Activated B cell treated with CpG ODN at 0.5 μM for 24 hours (primary cell): ENCODE measurements around the gene CEP95. TPM values are rescaled to one million over a fixed set of nuclear protein-coding genes. Genes with fewer than 3 reads are reported as not detected.
"Not testable (repeated sequence)": the region's sequence is repeated elsewhere in the genome, so short reads cannot be mapped to it uniquely, and the experiment has no call there.

Source experiments
- ATAC-seq: fragments of 200-7000 bp; cut with Tn5 transposase; one replicate; pipeline ENCODE4 v1.10.0; 2021; ENCODE audit warnings: low read depth, mild to moderate bottlenecking, moderate library complexity
- CTCF ChIA-PET: fragments of 350-600 bp; sonication (Branson Sonifier 250); formaldehyde crosslinking; loops from one replicate; lab custom pipeline; 2021; ENCODE audit warnings: antibody characterized with exemption; lab: Charles Lee
- POLR2A ChIA-PET: fragments of 350-600 bp; sonication (Branson Sonifier 250); formaldehyde crosslinking; loops from one replicate; lab custom pipeline; 2021; ENCODE audit warnings: antibody characterized with exemption; lab: Charles Lee
- DNase-seq: peaks from one replicate; pipeline ENCODE4 v3.0.0; 2022
- H3K27ac Mint-ChIP-seq: one replicate; pipeline ENCODE4 v1.8.0; 2020; ENCODE audit warnings: mixed read lengths
- H3K27me3 Mint-ChIP-seq: one replicate; pipeline ENCODE4 v1.8.0; 2021; ENCODE audit warnings: mixed read lengths
- H3K36me3 Mint-ChIP-seq: one replicate; pipeline ENCODE4 v1.8.0; 2021; ENCODE audit warnings: low read depth, mixed read lengths
- H3K4me1 Mint-ChIP-seq: one replicate; pipeline ENCODE4 v1.8.0; 2021; ENCODE audit warnings: mixed read lengths
- H3K4me3 Mint-ChIP-seq: one replicate; pipeline ENCODE4 v1.8.0; 2020; ENCODE audit warnings: mild to moderate bottlenecking, mixed read lengths
- H3K9me3 Mint-ChIP-seq: one replicate; pipeline ENCODE4 v1.8.0; 2020; ENCODE audit warnings: mixed read lengths
- intact Hi-C: fragments of 100-400 bp; cut with micrococcal nuclease; formaldehyde crosslinking; loops from one replicate; pipeline ENCODE4 v1.15.1; 2024
- total RNA-seq: library from RNA; stranded (reverse); gene quantifications from 2 replicates; pipeline ENCODE4 v1.2.3, GENCODE V29; 2022
- TF ChIP-seq, protein P1 (sequence below): fragments of 200-600 bp; IDR thresholded peaks from one replicate; pipeline ENCODE4 v1.8.0; 2022; ENCODE audit warnings: antibody characterized with exemption, mild to moderate bottlenecking

Gene CEP95, protein sequence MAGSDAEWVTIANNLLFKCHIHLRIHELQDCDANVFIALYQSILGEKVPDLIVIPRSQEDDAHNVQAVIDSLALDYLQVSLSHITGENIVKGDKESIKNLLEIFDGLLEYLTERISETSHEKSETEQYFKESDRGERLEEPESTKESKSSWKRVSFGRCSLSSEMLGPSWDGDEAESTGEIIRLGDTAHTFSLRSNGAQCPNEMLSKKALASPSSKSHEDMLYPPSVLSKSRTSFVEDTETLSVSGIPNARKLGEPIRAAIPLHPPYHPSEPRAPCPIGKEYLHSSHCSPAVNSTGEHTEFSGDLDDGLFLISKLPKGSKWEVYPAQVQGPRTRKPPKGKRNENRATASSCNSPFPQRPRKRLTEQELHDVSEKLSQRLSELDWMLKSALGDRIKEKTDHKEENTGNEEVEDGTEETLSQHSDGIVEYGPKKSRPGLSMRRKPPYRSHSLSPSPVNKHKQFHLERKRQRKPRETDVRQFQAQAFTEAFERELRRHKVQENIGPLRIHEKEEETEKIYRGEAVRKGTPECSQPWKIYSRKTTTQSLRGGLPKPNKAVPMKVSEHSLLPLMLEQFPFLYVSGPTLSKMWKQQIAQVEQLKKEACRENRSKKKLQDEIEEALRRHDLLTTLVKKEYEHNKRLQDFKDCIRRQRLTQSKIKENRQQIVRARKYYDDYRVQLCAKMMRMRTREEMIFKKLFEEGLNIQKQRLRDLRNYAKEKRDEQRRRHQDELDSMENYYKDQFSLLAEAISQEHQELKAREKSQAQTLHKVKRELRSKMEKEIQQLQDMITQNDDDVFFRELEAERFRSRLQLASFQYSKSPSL
- total RNA-seq: 65.3 and 77.0 TPM in 2 replicates

DNA sequence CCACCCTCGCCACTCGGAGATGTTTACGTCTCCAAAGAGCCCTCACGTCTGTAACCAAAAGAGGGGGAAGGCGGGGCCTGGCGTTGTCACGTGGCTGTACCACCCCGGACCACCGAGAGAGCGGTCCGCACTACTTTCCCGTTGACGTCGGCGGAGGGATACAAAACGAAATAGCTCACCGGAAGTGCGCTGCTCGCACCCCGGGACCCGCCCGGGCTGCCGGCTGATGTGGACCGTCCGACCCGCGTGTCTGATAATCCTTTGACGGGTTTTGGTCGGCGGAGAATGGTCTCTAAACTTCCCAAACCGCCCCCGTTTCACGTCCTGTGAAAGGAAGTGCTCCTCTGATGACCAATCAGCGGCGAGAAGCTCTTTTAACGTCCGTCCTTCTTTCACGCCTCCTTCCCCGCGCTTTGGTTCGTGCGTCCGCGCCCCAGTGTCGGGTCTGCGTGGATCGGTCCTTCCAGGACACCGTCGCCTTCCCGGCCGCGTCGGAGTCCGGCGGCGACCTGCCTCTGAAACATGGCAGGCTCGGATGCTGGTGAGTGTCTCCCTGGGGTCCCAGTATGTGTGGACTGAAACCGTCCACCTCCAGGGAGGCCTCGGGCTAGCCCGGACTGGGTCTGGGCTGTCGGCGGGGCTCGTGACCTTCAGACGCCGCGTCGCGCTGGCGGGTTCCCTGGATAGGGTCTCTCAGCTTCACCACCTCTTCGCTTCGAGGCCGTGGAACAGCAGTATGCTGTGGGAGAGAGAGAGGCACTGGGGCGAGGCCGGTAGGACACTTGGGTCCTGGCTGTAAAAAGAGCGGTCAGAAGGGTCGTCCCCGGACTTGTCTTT lies at the start of gene CEP95:
Gene CEP95 (plus strand): TSS at position 402 of the 837 bp plus-strand sequence. CDS start 121 bp downstream, at position 523.
- H3K36me3 Mint-ChIP-seq: peaks cover 85% of the 10 kb centered on the region
- H3K27me3 Mint-ChIP-seq: no peaks in the 10 kb centered on the region
- peak within 1 kb of the TSS; percentile 100 for H3K27ac Mint-ChIP-seq
- ATAC-seq (peak; percentile 53), DNase-seq (peak; percentile 91)
- no peaks in the 10 kb centered on the region for H3K9me3 Mint-ChIP-seq
- H3K4me3 Mint-ChIP-seq: peak within 1 kb of the TSS; percentile 100
- intact Hi-C loops: loop anchor here (1.0 to 5.0 kb wide), 15 partner anchors 9 to 954 kb away; partner anchors contain the start of genes DCAF7, ERN1, FTSJ3 and GNA13
- CTCF ChIA-PET: interaction anchor here (1.0 to 3.6 kb wide), 6 partner anchors 14 to 188 kb away, joined by 3 to 55 read pairs (median 3); partner anchors contain the start of gene SMURF2
- TF ChIP-seq, protein P1, sequence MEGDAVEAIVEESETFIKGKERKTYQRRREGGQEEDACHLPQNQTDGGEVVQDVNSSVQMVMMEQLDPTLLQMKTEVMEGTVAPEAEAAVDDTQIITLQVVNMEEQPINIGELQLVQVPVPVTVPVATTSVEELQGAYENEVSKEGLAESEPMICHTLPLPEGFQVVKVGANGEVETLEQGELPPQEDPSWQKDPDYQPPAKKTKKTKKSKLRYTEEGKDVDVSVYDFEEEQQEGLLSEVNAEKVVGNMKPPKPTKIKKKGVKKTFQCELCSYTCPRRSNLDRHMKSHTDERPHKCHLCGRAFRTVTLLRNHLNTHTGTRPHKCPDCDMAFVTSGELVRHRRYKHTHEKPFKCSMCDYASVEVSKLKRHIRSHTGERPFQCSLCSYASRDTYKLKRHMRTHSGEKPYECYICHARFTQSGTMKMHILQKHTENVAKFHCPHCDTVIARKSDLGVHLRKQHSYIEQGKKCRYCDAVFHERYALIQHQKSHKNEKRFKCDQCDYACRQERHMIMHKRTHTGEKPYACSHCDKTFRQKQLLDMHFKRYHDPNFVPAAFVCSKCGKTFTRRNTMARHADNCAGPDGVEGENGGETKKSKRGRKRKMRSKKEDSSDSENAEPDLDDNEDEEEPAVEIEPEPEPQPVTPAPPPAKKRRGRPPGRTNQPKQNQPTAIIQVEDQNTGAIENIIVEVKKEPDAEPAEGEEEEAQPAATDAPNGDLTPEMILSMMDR: no peak
- POLR2A ChIA-PET: interaction anchor here (0.5 to 4.2 kb wide), 57 partner anchors 9 to 1786 kb away, joined by 3 to 295 read pairs (median 5); partner anchors contain the start of genes CCDC47, DDX42, ERN1 and GNA13
- H3K4me1 Mint-ChIP-seq: peaks cover 50% of the 10 kb centered on the region

DNA sequence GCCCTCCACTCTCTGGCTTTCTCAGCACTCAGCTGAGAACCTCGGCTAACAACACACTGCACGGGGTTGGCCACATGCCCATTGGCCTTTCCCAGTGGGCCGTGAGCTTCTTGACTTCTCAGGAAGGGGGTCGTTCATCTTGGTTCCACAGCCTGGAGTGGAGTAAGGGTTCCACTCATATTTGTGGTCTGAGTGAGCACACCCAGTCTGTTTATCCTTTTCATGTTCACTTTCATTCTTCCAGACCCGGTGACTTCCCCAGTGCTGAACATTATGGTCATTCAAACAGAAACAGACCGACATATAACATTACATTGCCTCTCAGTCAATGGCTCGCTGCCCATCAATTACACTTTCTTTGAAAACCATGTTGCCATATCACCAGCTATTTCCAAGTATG lies 49.6 kb upstream of the CEP95 start:
- DNase-seq (no peak), ATAC-seq (no peak)
- intact Hi-C loops: loop anchor here (2.0 to 10.0 kb wide), 4 partner anchors 18 to 1012 kb away; partner anchors contain the start of genes CYB561 and POLG2
- Mint-ChIP-seq H3K36me3 (peaks cover 32% of the 10 kb centered on the region), H3K27ac (peak overlapping the region; percentile 90), H3K9me3 (peaks cover 3% of the 10 kb centered on the region), H3K27me3 (no peaks in the 10 kb centered on the region), H3K4me1 (peaks cover 60% of the 10 kb centered on the region), H3K4me3 (no peak overlapping the region)
- CTCF ChIA-PET: interaction anchor here (1.9 kb wide), 1 partner anchor 34 kb away, joined by 8 read pairs; no protein-coding TSS in a partner anchor
- POLR2A ChIA-PET: interaction anchor here (0.7 to 3.8 kb wide), 7 partner anchors 10 to 614 kb away, joined by 3 to 43 read pairs (median 7); partner anchors contain the start of genes CEP95, DDX5, ICAM2 and POLG2
- TF ChIP-seq, protein P1: no peak

DNA sequence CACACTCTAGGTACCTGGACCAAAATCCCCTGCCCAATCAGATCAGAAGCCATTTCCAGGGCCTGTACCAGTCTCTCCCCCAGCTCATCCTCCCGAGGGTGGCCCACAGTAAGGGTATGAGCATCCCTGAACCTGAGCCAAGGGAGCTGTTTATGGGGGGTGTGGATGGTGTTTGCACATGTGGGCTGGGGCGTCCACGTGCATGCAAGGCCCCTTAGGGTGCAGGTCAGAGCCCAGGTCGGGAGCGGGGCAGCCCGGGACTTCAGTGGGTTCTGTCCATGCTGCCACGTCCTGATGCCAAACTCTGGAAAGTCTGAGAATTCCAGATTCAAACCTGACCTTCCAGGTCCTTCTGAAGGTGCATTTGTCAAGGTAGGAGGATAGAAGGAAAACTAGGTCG lies 48.0 kb upstream of the CEP95 start:
- ATAC-seq (no peak), DNase-seq (no peak)
- peaks cover 27% of the 10 kb centered on the region for H3K36me3 Mint-ChIP-seq
- POLR2A ChIA-PET: interaction anchor here (0.6 kb wide), 1 partner anchor 571 kb away, joined by 4 read pairs; no protein-coding TSS in a partner anchor
- no peak overlapping the region for H3K4me3 Mint-ChIP-seq
- CTCF ChIA-PET: no interaction called here
- peaks cover 3% of the 10 kb centered on the region for H3K9me3 Mint-ChIP-seq
- H3K4me1 Mint-ChIP-seq: peaks cover 50% of the 10 kb centered on the region
- TF ChIP-seq, protein P1: no peak
- H3K27ac Mint-ChIP-seq: no peak overlapping the region
- intact Hi-C loops: loop anchor here (5.0 to 10.0 kb wide), 2 partner anchors 36 to 1014 kb away; partner anchors contain the start of gene CYB561
- no peaks in the 10 kb centered on the region for H3K27me3 Mint-ChIP-seq

DNA sequence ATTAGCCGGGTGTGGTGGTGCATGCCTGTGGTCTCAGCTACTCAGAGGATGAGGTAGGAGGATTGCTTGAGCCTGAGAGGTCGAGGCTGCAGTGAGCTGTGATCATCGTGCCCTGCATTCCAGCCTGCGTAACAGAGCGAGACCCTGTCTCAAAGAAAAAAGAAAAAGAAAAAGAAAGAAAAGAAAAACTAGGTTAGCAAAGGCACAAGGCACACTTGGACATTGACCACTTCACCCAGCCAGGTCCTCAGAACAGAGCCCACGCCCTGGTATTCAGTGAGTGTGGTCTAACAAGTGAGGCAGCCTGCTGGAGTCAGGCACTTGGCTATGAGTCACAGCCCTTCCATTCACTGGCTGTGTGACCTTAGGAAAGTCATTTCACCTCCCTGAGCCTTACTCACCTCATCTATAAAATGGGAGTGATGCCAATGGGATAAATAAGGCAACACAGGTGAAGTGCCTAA lies 47.5 kb upstream of the CEP95 start:
- H3K27me3 Mint-ChIP-seq: no peaks in the 10 kb centered on the region
- TF ChIP-seq, protein P1: no peak
- intact Hi-C loops: loop anchor here (5.0 to 10.0 kb wide), 2 partner anchors 37 to 1015 kb away; partner anchors contain the start of gene CYB561
- CTCF ChIA-PET: no interaction called here
- POLR2A ChIA-PET: no interaction called here
- H3K9me3 Mint-ChIP-seq: peaks cover 3% of the 10 kb centered on the region
- DNase-seq (no peak), ATAC-seq (no peak)
- no peak overlapping the region for H3K4me3 Mint-ChIP-seq
- peaks cover 47% of the 10 kb centered on the region for H3K4me1 Mint-ChIP-seq
- H3K27ac Mint-ChIP-seq: no peak overlapping the region
- H3K36me3 Mint-ChIP-seq: peaks cover 25% of the 10 kb centered on the region

DNA sequence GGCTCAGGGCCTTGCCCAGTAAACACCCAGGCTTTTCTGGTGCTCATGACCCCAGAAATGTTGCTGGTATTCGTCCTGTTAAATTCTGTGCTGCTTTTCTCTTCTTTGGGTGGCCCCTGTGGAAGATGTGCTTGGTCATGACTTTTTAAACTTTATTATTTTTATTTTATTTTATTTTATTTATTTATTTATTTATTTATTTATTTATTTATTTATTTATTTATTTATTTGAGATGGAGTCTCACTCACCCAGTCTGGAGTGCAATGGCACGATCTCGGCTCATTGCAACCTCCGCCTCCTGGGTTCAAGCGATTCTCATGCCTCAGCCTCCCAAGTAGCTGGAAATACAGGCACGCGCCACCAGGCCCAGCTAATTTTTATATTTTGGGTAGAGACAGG lies 47.0 kb upstream of the CEP95 start:
- H3K4me3 Mint-ChIP-seq, CTCF ChIA-PET, H3K27me3 Mint-ChIP-seq, DNase-seq, H3K9me3 Mint-ChIP-seq, POLR2A ChIA-PET, H3K27ac Mint-ChIP-seq, ATAC-seq: not testable (repeated sequence)
- H3K4me1 Mint-ChIP-seq: peaks cover 42% of the 10 kb centered on the region
- intact Hi-C loops: loop anchor here (5.0 to 10.0 kb wide), 2 partner anchors 38 to 1015 kb away; partner anchors contain the start of gene CYB561
- peaks cover 22% of the 10 kb centered on the region for H3K36me3 Mint-ChIP-seq
